ENCODE measurements around the gene COPS3.
"Not testable (repeated sequence)": the region's sequence is repeated elsewhere in the genome, so short reads cannot be mapped to it uniquely, and the experiment has no call there.

COPS3 gene

DNA sequence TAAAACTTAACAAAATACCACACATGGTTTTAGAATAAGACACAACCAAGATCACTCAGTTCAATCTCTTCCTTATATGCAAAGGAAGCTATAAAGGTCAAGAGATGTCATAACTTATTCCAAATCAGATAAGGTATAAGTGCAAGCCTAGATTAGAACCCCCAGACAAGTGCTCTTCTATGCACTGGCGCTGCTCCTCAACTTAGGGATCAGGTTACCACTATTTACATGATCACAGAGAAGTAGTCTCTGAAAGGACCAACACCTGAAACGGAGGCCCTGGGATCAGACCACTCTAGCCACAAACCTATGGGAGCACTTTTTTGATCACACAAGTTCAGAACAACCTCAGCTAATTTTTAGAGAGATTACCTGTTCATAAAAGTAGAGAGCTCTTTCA lies 16.6 kb downstream of the COPS3 start:
- TF ChIP-seq CTCF (conservative IDR thresholded peaks at IDR 0.05; ENCODE audit: low read depth): no peak
- CTCF ChIA-PET: interaction anchor here (0.7 kb wide), 1 partner anchor 9 kb away, joined by 4 read pairs; no protein-coding TSS in a partner anchor

DNA sequence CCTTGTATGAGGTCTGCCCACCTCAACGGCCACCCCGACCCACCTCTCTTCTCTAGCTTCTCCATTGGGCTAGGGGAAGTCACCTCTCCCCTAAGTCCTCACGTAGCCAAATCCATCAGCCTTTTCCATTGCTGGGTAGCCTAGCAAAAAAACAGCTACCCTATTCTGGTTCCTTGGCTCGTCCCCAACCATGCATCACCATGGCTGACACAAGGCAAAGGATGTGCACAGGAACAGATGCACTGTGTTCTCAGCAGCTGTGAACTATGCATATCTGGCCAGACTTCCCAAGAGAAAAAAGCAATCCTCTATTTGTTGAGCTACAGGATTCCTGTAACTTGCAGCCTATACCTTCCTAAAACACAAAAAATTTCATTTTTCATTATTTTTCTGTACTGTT lies 22.0 kb downstream of the COPS3 start:
- POLR2A ChIA-PET (ENCODE audit: low non-redundant PET): no interaction called here

More for the DNA sequence above, 16.6 kb downstream of the COPS3 start:
- no peak overlapping the region for H3K27ac ChIP-seq
- POLR2A ChIA-PET (ENCODE audit: low non-redundant PET): no interaction called here
- no peak for DNase-seq (ENCODE audit: low spot score)

GRCh38 chr17:17258011-17258410 lies 23.0 kb downstream of the COPS3 start:
- no peak for DNase-seq (ENCODE audit: low spot score)
- no peak for TF ChIP-seq CTCF (conservative IDR thresholded peaks at IDR 0.05; ENCODE audit: low read depth)
- POLR2A ChIA-PET (ENCODE audit: low non-redundant PET): no interaction called here
- no peak overlapping the region for H3K27ac ChIP-seq
- CTCF ChIA-PET: no interaction called here

More for the DNA sequence above, 22.0 kb downstream of the COPS3 start:
- H3K27ac ChIP-seq: no peak overlapping the region
- no peak for TF ChIP-seq CTCF (conservative IDR thresholded peaks at IDR 0.05; ENCODE audit: low read depth)
- no peak for DNase-seq (ENCODE audit: low spot score)
- CTCF ChIA-PET: no interaction called here

DNA sequence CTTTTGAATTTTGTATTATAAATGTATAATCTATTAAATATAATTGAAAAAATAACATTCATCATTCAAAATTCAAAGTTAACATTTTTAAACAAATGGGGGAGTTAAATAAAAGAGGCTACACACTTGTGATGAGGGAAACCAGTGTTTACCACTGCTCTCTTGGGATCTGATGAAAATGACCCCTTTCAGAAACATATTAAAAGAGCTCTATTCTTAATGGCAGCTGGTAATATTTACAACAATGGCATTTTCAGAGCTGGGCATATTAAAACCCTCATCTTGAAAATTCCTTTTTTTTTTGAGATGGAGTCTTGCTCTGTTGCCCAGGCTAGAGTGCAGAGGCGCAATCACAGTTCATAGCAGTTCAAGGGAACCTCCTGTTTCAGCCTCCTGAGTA lies 24.7 kb downstream of the COPS3 start:
- TF ChIP-seq CTCF (conservative IDR thresholded peaks at IDR 0.05; ENCODE audit: low read depth): no peak
- DNase-seq (ENCODE audit: low spot score): no peak
- POLR2A ChIA-PET (ENCODE audit: low non-redundant PET): interaction anchor here (0.5 to 0.6 kb wide), 2 partner anchors 11 to 23 kb away, joined by 3 to 8 read pairs; no protein-coding TSS in a partner anchor
- H3K27ac ChIP-seq: no peak overlapping the region
- CTCF ChIA-PET: no interaction called here

GRCh38 chr17:17255689-17256088 lies 25.4 kb downstream of the COPS3 start:
- H3K27ac ChIP-seq; DNase-seq (ENCODE audit: low spot score); POLR2A ChIA-PET (ENCODE audit: low non-redundant PET): not testable (repeated sequence)
- CTCF ChIA-PET: interaction anchor here (0.7 kb wide), 1 partner anchor 274 kb away, joined by 3 read pairs; no protein-coding TSS in a partner anchor

- ChIA-PET CTCF (interaction anchor here (0.6 kb wide), 1 partner anchor 731 kb away, joined by 4 read pairs; no protein-coding TSS in a partner anchor), POLR2A (ENCODE audit: low non-redundant PET) (no interaction called here)
- DNase-seq (ENCODE audit: low spot score): no peak
- H3K27ac ChIP-seq: no peak overlapping the region
- TF ChIP-seq CTCF (conservative IDR thresholded peaks at IDR 0.05; ENCODE audit: low read depth): no peak
These were observed 27.0 kb downstream of the COPS3 start for GRCh38 chr17:17254036-17254435.

DNA sequence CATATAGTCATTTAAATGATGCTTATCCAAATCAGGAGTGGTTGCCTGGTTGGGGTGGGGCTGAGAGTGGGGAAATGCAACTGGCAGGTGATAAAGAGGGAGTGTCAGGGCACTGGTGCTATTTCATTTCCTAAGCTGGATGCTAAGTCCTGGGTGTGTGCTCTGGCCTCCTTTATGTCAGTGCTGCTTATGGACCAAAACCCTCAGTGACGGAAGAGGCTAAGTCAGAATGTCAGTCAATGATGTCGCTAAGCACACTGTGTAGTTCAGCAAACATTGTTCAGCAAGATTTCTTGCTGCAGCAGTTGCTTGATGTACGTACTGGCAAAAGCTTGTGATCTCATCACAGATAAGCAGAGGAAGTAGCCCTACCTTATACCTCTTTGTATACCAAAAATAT lies 27.6 kb downstream of the COPS3 start:
- CTCF ChIA-PET: interaction anchor here (0.6 kb wide), 1 partner anchor 731 kb away, joined by 4 read pairs; no protein-coding TSS in a partner anchor
- no peak overlapping the region for H3K27ac ChIP-seq
- no peak for TF ChIP-seq CTCF (conservative IDR thresholded peaks at IDR 0.05; ENCODE audit: low read depth)
- no peak for DNase-seq (ENCODE audit: low spot score)
- POLR2A ChIA-PET (ENCODE audit: low non-redundant PET): no interaction called here
